HG03565 (cell line): ENCODE measurements around the gene TEX264.

Source experiments
- ATAC-seq: cut with Tn5 transposase; IDR thresholded peaks from one replicate; pipeline ENCODE4 v1.9.1; 2021; ENCODE audit warnings: mild to moderate bottlenecking, moderate library complexity; ENCODE audit not compliant: unreplicated experiment

The TEX264 gene

GRCh38 chr3:51691949-51692348, 20.9 kb downstream of the TEX264 start:
- ATAC-seq: no peak

GRCh38 chr3:51692980-51693395, 21.9 kb downstream of the TEX264 start:
- ATAC-seq: no peak

- ATAC-seq: no peak
Measured at GRCh38 chr3:51696954-51697353, 25.9 kb downstream of the TEX264 start.

- ATAC-seq: no peak
Measured at GRCh38 chr3:51698209-51698608, 27.2 kb downstream of the TEX264 start.

GRCh38 chr3:51700403-51700802, 29.4 kb downstream of the TEX264 start:
- ATAC-seq: no peak

- no peak for ATAC-seq
Measured at GRCh38 chr3:51702156-51702555, 31.1 kb downstream of the TEX264 start.

- ATAC-seq: no peak
Measured at GRCh38 chr3:51703068-51703760, 32.2 kb downstream of the TEX264 start.

- ATAC-seq: no peak
Measured at GRCh38 chr3:51703761-51704510, 32.9 kb downstream of the TEX264 start.

GRCh38 chr3:51704511-51704950, 33.5 kb downstream of the TEX264 start:
- ATAC-seq: no peak

GRCh38 chr3:51705276-51706020, 34.4 kb downstream of the TEX264 start:
- no peak for ATAC-seq

- no peak for ATAC-seq
Measured at GRCh38 chr3:51706021-51706485, 35.0 kb downstream of the TEX264 start.

GRCh38 chr3:51706788-51707731, 36.0 kb downstream of the TEX264 start, which contains the start of gene GRM2:
TSS of gene GRM2 (plus strand) at chr3:51707068. CDS start at chr3:51708984, 1,916 bp downstream.
- no peak for ATAC-seq

GRCh38 chr3:51708216-51708845, 37.3 kb downstream of the TEX264 start:
- ATAC-seq: no peak

GRCh38 chr3:51709004-51709420, 38.0 kb downstream of the TEX264 start:
- no peak for ATAC-seq

- no peak for ATAC-seq
Measured at GRCh38 chr3:51709675-51710074, 38.6 kb downstream of the TEX264 start.

GRCh38 chr3:51710631-51711351, 39.7 kb downstream of the TEX264 start:
- ATAC-seq: no peak

GRCh38 chr3:51711352-51712037, 40.4 kb downstream of the TEX264 start:
- no peak for ATAC-seq

- no peak for ATAC-seq
Measured at GRCh38 chr3:51712038-51712420, 41.0 kb downstream of the TEX264 start.

GRCh38 chr3:51712511-51712931, 41.5 kb downstream of the TEX264 start:
- no peak for ATAC-seq
